Posterior vena cava (tissue), 2 donors: ENCODE data around the gene MAML1. TPM values are rescaled to one million over a fixed set of nuclear protein-coding genes. Genes with fewer than 3 reads are reported as not detected.

Experiments
- DNase-seq: peaks from one replicate; pipeline ENCODE4 v3.0.0-alpha.2; 2020; ENCODE audit warnings: low spot score
- intact Hi-C, 2 donors: fragments of 100-400 bp; cut with DNase I; formaldehyde crosslinking; loops; one replicate each; pipeline versions ENCODE4 v1.14.1 to v1.14.2; 2022 to 2023
- total RNA-seq, 2 donors: library from RNA; stranded (reverse); fragmentation: NEBNext Ultra II Directional; extraction: Animal tissue kit (Norgen Biotek cat#: 25700); gene quantifications; one replicate each; pipeline ENCODE4 v1.2.1, GENCODE V29; 2021
- donor health status: DM: yes; HTN: yes; CAD: no.
- donor health status: DM: yes; HTN: yes; CAD: no.

The MAML1 gene
- total RNA-seq, 2 donors from 2014 or later: 22.0 to 22.5 TPM

DNA sequence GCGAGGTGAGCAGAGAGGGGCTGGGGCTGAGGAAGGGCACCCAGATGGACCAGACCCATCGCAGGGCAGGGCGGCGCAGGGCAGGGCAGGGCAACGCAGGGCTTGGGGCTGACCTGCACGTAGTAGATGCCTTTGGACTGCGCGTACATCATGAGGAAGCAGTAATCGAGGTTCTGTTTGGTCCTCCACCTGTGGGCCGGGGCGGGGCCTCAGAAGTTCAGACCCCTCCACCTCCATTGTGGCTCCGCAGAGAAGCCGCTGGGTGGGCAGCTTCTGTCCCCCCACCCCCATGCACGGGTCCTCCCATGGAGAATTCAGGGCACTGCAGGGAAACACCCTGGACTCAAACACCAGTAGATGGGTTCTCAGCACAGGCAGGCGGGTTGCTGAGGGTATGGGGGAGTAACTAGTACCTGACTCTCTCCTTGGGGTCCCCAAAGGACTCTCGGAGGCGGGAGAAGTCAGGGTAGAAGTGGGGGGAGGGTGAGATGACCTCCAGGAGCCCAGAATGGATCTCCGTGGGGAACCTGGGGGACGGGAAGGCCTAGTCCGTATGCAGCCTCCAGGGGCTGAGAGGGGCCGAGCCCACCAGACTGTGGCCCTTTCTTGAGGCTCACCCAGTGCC, 67.6 kb downstream of the MAML1 start:
- intact Hi-C loops: no loop called here
- peak; percentile 69 for DNase-seq

DNA sequence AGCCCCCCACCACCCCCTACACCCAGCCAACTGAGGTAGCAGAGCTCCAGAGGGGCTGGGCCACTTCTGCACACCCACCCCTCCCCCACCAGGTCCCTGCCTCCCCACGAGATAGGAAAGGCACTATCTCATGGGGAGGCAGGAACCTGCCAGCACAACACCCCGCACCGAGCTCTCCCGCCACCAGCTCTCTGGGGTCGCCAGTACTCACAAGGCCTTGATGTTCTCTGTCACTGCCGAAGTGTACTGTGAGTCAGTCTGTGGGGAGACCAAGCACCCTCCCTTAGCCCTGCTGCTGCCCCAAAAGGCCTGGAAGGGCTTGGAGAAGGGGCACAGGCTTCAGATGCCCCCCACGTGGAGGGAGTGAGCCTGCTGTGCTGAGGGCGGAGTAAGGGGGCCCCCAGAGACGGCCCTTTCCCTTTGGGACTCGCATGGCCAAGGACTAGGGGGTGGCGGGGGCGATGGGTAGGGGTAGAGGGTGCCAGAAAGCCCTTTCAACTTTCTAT, 68.1 kb downstream of the MAML1 start:
- peak; percentile 67 for DNase-seq
- intact Hi-C loops: no loop called here

DNA sequence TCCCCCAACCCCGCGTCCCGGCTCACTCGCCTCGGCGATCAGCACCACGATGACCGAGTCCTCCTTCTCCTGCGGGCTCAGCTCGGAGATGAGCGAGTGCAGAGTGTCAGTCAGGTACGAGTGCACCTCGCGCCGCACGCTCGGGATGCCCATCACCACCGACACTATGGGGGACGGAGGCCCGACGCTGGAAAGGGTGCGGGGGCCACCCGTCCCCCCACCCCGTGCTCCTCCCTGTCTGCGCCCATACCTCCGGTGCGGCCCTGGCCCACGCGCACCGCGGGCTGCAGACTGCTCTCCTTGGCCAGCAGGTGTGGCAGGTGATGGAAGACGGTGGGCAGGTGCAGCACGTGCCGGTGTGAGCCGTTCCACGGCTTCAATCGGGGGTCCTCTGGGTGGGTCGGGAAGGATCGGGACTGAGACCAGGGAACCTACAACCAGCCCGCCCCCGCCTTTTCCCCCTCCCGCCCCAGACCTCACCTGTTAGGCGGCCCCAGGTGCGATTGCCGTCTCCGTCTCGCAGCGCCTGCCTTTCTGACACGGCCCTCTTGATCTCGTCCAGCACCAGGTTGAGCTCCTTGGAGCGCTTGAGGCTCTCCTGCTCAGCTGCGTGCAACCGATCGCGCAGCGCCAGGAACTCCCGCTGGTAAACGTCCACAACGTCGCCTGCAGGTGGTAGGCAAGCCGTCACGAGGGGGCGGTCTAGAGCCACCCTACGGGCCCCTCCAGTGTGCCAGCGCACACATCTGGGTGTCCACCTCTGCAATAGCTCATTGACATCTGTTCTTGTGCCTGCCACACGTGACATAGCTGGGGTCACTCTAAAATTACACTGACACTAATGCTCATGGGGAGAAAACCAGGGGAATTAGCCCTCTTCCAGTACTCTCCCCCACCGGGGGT, 68.9 kb downstream of the MAML1 start:
- intact Hi-C loops: no loop called here
- peak; percentile 92 for DNase-seq

DNA sequence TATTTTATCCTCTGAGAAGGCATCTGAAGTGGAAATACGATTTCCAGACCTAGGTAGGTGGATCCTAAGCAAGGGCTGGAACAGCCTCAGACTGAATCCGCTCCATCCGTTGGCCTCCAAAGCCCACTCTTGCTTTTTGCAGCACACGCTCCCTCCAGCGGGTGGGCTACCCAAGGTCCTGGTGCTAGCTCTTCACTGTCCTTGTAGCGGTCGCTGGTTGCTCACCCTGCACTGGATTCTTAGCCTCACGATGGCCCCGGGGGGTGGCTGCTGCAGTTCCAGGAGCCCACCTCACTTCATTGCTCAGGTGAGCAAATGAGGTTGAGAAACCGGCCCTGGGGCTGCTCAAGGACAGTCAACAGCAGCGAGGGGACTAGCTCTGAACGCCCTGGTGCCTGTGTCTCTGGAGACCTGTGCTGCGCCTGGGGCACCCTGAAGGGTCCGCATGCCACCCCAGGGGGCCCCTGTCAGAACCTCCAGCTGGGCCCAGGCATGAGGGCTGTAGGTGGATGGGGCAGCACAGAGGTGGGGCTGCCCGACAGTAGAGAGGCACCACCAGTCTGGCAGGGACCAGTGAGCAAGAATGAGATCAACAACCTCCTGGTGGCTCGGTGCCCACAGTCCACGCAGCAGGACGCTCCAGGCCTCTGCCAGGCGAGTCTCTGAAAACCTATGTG, 69.7 kb downstream of the MAML1 start:
- intact Hi-C loops: no loop called here
- peak; percentile 72 for DNase-seq

DNA sequence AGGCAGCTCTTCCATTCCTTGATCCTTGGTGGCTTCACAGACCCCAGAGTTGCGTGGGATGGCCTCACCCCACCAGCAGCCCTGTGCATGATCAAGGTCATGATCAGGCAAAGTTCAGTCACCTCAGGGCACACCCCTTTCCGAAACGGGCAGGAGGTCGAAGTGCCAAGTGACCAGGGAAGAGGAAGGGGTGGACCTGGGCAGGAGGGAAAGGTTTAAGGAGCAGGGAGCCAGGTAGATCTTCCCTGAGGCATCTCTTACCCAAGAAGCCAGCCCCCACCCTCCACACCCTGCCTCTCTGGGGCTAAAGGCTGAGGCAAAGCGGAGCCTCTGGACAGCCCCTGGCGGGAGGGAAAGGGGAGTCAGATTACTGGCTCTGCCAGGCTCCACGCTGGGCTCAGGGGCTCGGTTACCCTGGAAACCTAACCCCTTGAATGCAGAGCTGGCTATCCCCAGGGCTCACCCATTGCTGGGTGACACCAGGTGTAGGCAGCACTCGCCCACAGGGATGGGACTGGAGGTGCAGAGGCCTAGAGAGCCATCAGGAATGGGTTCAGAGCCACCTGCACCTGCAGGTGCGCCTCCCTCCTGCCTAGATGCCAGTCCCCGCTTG, 70.4 kb downstream of the MAML1 start:
- intact Hi-C loops: no loop called here
- no peak for DNase-seq

DNA sequence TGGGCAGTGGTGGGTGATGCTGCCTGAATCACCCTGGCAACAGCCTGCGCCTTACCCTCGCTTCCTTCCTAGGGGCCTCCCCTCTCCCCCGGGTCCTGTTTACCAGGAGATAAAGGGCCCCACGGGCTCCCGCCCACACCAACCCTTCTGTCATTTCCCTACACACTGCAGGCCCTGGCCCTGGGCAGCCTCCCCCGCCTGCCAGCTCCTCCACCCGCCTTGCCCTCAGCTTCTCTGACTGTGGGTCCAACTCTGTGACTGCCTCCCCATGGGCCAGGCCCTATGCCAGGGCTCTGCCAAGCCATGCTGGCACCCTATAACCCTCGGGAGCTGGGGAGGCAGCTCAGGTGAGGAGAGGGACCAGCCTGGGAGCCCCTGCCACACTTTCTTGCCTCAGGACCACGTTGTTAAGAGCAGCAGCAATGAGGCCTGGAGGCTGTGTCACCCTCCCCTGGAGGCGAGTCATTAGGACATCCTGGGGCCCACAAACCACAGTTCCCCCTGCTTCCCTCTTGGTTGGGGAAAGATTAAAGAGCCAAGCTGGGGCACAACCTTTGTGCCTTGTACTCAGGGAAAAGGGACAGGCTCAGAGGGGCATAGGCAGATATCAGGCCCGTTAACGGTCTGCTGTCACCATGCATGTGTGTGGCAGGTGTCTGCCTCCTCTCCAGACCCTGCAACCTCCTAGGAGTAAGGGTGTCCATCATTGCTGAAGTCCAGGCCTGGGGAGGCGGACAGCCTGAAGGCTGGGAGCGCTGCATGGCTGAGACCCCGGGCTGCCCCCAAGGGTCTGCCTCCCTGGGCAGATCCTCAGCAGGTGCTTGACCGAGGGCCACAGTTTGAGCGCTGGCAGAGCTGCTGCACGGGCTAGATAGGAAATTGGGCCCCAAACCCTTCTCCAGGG, 71.3 kb downstream of the MAML1 start:
- DNase-seq: peak; percentile 78
- intact Hi-C loops: no loop called here

DNA sequence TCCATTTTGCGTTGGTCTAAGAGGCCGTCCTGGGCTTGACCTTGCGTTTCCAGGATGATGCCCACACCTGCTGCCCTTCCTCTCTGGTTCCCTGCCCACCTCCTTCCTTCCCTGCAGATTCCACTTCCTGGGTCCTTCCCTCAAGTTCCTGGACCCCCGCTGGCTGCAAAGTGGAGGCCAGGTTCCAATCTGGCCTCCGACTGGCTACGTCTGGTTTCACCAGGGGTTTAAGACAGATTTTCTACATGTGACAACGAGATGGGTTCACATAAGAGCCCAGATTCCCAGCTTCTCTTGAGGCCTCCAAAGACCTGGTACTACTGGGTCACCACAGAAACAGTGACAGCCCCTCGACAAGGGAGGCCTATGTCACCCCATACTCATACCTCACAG, 71.9 kb downstream of the MAML1 start:
- DNase-seq: peak; percentile 56
- intact Hi-C loops: no loop called here

DNA sequence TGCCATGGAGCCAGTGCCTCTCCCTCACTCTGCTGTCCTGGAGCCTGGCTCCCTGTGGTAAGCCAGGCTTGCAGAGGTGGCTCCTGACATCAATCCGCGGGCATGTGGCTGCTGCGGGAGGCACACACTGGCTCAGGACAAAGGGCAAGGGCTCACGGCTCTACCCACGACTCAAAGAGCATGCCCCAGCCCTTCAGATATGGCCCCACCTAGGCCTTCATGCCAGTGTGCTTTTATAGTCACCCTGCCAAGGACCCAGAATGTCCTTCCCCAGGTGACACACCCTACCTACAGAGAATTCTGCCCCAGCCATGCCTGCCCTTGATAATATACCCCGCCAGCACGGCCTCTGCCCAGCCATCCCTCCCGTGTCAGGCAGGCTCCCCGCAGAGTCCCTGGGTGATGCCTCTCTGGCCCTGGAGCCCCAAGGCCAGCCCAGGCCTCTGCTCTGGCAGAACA, 72.5 kb downstream of the MAML1 start:
- intact Hi-C loops: no loop called here
- peak; percentile 83 for DNase-seq

DNA sequence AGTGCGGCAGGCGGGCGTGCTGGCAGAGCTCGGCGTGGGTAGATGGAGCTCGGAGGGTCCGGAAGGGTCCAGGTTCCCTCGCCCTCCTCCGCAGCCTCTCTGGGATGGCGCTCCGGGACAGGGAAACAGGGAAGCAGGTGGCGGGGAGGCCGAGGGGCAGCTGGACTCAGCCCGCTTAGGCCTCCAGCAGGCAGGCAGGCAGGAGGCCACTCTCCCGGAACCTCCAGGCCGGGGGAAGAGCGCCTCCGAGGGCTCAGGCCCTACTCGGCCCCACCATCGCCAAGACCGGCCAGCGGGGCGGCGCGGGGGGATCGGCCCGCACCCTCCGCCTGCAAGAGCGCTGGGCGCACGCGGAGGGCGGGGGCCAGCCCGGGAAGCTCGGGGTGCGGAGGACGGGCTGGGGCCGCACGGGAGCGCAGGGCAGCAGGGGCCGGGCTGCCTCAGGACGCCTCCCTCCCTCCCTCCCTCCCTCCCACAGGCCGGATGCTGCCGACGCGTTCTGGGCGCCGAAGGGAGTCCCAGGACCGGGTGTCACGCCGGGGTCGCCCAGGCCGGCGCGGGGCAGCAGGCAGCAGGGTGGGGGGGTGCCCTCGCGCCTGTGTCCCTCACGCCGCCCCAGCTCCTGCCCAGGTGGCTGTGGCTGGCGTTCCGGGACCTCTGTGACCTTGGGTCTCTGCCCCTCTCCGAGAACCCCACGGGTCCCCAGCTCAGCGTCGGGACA, 73.1 kb downstream of the MAML1 start:
- DNase-seq: peak; percentile 86
- intact Hi-C loops: loop anchor here in 1 of 2 donors (2.0 kb wide), 1 partner anchor 15 kb away; the partner anchor contains the start of gene SQSTM1

DNA sequence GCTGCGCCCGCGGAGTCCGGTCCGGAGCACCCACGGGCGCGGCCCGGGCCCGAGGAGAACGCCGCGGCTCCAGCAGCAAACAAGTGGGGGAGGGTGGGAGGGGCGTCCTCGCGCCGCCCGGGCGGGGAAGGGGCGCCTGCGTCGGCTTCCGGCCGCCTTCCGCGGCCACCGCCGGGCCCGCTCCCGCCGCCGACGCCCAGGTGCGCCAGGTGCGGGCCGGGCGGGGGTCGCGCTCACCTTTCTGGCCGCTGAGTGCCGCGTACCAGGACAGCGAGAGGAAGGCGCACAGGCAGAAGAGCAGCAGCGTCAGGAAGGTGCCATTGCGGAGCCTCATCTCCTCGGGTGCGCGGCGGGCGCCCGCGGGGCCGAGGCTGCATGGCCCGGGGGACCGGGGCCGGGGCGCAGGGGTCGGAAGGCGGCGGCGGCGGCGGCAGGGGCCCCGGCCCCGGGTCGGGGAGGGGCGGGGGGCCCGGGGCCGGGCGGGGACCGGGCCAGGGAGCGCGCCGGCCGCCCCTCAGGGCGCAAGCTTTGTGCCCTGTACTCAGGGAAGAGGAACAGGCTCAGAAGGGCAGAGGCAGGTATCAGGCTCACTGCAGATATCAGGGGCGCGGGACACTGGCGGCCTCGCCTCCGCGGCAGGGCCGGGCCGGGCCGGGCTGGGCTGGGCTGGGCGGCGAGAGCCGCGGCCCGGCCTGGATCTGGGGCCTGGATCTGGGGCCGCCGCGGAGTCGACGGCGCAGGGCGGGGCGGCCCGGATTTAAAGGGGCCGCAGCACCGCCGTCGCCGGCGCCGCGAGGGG, 73.8 kb downstream of the MAML1 start, which contains the start of gene MGAT4B:
Gene MGAT4B (minus strand): TSS at position 617 of the 799 bp plus-strand sequence. CDS start 283 bp downstream, at position 334.
- intact Hi-C loops: loop anchor here in 1 of 2 donors (2.0 kb wide), 1 partner anchor 14 kb away; the partner anchor contains the start of gene SQSTM1
- peak; percentile 91 for DNase-seq

DNA sequence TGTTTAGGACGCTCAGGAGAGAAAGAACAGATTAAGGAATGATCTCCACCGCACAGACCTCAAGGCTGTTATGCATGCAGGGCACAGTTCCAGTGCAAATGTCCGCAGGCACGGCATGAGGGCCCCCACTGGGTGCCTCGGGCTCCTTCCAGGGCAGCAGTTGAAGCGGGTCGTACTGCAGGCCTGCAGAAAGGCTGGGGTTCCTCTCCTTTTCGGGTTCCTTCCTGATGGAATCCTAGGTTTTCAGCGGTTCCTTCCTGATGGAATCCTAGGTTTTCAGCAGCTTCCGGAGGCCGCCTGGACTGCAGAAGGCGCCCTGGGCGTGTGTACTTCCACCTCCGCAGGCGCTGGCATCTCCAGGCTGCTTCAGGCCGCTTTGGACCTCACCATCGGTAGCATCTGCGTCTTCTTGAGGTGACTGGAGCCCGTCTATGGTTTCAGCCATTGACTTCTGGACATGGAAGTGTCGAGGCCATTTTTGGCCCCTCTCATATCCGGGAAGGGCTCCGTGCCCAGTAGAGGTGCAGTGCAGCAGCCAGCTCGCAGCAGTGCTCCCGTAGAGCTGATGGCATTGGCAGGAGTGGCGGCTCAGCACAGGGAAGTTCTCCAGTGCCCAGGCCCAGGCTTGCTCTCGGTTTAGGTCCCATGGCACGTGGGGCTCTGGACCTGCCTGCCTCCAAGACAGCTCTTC, 79.7 kb downstream of the MAML1 start:
- DNase-seq: peak; percentile 59
- intact Hi-C loops: no loop called here

DNA sequence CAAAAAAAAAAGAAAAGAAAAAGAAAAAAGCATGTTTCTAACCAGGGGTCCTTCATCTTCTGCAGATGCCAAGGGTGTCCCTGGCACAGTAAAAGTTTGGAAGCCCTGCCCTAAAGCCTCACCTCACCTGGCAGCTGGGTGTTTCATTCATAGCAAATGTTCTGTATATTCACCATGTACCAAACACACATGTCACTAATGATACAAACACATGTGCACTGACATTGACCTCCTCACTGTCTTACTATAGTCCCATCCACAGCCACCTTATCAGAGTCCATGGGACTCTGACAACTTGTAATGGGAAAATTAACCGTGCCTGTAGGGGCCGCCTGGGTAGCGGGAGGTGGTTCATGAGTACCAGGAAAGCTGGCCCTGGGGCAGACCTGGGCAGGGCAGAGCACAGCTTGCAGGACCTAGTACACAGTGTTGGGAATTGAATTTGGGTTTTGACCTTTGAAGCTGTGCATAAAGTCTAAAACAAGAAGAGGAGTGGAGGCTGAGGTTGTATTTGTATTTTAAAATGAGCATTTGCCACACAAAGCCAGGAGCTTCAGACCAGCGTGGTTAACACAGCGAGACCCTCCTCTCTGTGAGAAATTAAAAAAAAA, 80.5 kb downstream of the MAML1 start:
- no peak for DNase-seq
- intact Hi-C loops: no loop called here

DNA sequence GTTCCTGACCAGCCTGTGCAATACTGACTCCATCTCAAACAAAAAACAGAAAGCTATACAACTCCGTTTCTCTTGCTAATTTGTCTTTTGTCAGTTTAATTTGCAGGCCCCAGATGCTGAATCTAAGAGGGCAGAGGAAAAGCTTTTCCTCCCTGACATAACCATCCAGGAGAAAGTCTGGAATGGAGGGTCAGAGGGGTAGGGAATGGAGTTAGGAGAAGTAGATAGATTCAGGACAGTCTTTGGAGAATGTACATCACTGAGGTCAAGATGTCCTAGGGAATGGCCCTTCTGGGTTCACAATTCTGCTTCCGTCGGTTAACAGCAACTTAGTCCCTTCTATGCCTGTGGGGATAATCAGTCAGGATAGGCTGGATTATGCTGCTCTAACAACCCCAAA, 81.5 kb downstream of the MAML1 start:
- DNase-seq: no peak
- intact Hi-C loops: no loop called here

DNA sequence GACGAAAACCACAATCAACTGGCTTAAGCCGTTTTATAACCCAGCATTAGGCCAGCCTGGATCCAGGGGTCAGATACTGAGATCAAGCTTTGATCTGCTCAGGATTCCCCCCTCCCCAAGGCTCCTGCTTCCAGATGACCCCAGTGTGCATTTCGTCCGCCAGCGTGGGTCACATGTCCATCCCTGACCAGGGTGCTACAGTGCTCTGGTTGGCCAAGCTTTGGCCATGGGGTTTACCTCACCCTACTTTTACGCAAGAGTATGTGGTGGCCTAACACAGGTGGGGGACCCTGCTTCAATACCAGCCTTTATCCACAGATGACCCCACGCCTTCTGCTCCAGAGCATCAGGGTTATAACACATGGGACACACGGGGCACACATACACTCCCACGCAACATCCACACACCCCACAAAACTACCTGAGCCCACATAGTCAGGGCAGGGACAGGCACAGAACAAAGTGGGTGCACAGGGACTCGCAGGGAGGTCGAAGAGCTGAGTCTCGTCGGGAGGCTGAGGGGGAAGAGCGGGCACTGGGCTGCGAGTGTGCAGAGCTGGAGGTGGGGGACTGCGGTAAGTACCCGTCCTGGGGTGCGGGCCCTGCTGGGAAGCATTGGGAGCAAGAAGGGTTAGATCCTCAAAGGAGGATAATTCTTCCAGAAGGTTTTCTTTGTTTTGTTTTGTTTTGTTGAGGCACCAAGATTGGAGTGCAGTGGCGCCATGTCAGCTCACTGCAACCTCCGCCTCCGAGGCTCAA, 83.0 kb downstream of the MAML1 start:
- intact Hi-C loops: no loop called here

DNA sequence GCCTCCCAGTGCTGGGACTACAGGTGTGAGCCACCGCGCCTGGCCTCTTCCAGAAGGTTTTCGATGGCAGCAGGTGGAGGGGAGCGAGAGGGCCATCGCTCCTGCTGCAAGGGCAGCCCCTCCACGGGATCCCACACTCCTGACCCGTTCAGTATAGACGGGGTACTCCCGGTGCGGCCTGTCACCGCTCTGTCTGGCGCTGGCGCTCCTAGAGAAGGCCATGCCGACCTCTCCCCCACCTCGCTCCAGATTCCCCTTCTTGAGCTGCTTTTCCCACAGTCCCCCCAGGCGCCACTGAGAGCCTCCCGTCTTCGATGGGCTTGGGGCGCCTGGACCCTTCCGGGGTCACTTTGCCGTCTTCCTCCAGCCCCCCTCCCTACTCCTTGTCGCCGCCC, 83.8 kb downstream of the MAML1 start:
- no peak for DNase-seq
- intact Hi-C loops: no loop called here

More for the DNA sequence above, 83.0 kb downstream of the MAML1 start:
- DNase-seq: no peak
